PC-9 (cell line): Measurements from ENCODE around the gene DNAH2.

Source experiments
- EZH2 ChIP-seq: fragments of 200-600 bp; sonication (generic); IDR thresholded peaks from 2 replicates; pipeline ENCODE4 v1.8.0; 2017; ENCODE audit warnings: antibody characterized with exemption, low read depth
- TF ChIP-seq, protein P1 (sequence below): fragments of 200-600 bp; sonication (generic); conservative IDR thresholded peaks from 2 replicates; pipeline ENCODE4 v1.6.1; 2017; ENCODE audit warnings: mixed run types, antibody characterized with exemption, mild to moderate bottlenecking, moderate library complexity

DNA sequence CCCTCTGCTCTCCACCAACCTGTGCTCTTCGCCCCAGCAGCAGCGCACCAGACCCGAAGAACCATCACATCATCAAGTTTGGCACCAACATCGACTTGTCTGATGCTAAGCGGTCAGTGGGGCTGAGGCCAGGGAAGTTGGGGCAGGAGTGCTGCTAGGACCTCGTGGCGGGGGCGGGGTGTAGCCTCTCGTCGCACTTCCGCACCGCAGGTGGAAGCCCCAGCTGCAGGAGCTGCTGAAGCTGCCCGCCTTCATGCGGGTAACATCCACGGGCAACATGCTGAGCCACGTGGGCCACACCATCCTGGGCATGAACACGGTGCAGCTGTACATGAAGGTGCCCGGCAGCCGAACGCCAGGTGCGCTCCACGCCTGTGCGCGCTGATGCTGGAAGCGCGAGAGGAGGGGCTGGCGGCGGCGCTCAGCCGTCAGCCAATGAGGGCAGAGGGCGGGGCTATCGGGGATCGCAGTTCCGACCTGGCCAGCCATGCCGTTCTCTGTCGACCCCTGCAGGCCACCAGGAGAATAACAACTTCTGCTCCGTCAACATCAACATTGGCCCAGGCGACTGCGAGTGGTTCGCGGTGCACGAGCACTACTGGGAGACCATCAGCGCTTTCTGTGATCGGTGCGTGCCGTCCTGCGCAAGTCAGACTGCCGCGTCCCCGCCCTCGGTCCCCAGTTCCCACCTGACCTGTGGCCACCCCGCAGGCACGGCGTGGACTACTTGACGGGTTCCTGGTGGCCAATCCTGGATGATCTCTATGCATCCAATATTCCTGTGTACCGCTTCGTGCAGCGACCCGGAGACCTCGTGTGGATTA, 134.1 kb downstream of the DNAH2 start:
- TF ChIP-seq, protein P1, sequence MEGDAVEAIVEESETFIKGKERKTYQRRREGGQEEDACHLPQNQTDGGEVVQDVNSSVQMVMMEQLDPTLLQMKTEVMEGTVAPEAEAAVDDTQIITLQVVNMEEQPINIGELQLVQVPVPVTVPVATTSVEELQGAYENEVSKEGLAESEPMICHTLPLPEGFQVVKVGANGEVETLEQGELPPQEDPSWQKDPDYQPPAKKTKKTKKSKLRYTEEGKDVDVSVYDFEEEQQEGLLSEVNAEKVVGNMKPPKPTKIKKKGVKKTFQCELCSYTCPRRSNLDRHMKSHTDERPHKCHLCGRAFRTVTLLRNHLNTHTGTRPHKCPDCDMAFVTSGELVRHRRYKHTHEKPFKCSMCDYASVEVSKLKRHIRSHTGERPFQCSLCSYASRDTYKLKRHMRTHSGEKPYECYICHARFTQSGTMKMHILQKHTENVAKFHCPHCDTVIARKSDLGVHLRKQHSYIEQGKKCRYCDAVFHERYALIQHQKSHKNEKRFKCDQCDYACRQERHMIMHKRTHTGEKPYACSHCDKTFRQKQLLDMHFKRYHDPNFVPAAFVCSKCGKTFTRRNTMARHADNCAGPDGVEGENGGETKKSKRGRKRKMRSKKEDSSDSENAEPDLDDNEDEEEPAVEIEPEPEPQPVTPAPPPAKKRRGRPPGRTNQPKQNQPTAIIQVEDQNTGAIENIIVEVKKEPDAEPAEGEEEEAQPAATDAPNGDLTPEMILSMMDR, result peak; percentile 66
- TF ChIP-seq EZH2, result no peak
